Measurements from ENCODE around the gene CISTR.

The CISTR gene

DNA sequence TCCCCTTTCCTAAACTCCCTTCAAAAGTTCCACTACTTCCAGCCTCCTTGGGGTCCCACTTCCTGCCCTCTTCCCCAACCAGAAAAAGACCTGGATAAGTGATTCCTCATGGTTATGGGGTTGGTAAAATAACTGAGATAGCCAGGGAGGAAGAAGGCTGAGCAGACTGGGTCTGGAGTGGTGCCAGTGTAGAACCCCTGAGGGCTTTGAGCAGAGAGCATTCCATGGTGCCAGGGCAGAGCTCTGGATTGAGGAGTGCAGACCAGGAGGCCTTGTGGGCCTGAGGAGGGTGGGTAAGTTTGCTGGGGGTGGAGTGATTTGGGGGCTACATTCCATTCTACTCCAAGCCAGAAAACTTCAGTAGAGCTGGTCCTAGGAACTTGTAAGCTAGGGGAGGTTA, 9.5 kb upstream of the CISTR start:
- DNase-seq = no peak

DNA sequence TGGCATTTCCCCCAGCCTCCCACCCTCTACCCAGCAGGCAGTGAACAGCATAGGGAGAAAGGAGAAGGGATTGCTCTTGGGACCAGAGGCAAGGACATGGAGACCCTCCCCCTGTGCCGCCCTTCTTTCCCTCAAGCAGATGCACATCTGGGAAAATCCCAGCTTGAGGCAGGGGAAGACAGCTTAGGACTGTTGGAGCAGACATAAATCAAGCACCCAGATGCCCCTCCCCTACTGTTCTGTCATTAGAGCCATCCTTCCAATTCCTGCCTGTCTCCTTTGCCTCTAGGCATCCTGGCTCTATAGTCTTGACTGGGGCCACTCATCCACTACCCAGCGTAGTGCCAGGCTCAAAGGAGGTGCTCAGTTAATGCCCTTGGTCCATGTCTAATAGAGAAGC, 7.5 kb upstream of the CISTR start:
- no peak for DNase-seq

DNA sequence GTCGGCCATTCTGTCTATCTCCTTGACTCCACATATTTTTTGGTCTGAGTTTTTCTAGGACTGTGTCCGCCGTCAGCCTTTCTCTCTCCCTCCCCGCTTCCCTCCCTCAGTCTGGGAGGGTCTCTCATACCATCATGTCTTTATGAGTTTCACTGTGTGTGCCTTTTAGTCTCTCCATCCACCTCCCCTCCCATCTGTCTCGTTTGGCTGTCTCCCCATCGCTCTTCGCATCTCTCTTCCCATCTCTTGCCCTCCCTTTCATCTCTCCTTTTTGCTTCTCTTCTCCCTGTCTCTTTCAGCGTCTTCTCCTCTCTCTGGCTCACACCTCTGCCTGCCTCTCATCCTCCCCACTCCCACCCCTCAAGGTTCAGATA, 6.9 kb upstream of the CISTR start:
- DNase-seq = no peak

DNA sequence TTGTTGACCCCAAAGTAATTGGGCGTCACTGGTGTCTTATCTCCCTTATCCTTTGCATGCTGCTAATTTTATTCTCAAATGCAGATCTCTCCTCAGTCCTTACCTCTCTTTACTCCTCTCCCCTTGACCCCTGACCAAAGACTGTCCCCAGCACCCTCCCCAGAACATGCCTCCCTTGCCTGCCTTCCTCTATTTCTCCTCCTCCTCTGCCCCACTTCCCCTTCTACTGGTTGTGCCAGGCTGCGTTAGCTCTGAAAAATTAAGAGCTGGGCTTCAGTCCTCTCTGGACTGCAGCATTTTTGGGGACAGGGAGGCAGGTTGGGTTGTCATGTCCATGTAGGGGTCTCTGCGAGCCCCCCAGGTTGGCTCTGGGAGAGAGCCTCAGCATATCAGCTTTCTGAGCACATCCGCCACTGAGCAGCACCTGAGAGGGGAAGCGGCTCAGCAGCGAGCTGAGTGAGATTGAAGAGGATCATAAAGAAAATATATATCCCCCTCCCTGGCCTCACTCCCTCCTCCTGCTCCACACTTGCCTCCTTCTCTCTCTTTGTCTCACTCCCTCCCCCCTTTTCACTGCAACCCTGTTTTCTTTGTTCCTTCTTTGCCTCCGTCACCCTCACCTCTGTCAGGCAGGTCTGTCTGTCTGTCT, 6.4 kb upstream of the CISTR start:
- DNase-seq = no peak

DNA sequence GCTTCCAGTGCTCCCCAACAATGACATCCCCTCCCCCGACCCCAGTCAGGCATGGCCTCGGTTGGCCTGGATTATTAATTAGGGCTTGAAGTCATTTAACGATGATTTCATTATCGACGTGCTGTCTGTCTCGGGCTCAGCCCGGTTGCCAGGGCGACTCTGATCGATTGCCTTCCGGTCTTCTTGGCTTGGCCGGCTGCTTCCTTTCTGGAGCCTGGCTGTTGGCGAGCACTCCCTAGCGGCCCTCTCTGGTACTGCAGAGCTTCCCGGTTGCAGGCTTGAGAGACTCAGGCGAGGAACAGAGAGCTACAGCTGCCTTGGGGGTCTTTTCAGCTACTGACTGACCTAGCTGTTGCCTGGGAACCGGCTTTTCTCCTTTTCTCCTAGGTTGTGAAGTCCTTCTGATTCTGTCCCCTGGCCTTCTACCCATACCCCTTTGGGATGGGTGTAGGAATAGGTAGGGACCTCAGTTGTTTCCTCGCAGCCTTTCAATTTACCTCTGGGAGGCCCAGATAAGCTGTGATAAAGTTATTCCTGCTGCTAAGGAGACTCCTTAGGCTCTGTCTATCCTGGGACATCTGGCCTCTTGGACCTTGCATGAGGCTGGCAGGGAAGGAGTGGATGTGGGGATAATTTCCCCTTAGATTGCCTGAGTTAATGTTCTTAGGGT, 5.5 kb upstream of the CISTR start:
- peak; percentile 59 to 79 (median 68) for DNase-seq

GRCh38 chr12:53756300-53757100, 4.7 kb upstream of the CISTR start:
- no peak for DNase-seq

DNA sequence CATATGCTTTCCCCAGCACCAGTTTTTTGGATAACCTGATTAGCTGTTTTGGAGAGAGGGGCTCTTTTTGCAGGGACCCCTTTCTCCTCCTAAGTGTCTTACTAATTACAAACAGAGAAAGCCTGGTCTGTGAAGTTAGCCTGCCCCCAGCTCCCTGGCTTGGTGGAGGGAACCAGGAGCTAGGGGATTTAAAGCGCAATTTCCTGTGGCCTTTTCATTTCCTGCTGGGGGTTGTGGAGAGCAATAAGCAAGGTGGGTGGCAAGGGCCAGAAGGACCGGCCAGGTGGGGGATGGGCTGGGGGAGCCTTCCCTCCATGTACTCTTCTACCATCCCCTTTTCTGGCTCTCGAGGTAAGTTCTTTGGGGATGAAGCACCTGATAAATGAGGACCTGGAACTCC, 4.1 kb upstream of the CISTR start:
- DNase-seq = no peak

- no peak for DNase-seq
Measured at GRCh38 chr12:53755451-53755891, 3.7 kb upstream of the CISTR start.

DNA sequence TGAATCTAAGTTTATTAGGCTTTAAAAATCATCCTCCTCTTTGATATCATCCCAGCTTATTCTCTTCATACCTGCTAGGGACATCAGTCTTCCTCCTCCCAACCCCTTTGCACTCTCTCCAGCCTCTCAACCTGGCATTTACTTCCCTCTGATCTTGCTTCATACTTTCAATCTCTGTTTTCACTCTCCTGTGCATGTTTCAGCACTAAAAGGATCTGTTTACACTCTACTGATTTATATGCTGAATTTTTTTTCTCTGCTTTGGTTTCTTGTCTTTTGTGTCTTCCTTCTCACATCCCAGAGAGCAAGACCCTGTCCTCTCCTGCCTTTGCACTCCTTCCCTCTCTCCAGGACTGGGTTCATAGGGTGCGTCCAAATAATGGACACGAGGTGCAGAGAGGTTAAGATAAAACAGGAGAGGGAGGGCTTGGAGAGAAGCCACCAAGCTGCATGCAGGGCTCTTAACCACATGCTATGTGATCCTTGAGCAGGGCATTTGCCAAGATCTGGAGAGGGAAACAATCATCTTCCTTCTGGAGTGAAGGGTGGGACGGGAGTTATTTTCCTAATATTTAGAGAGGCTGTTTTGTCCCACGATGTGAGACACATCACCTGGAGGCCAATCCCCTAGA, 3.0 kb upstream of the CISTR start:
- DNase-seq = no peak

DNA sequence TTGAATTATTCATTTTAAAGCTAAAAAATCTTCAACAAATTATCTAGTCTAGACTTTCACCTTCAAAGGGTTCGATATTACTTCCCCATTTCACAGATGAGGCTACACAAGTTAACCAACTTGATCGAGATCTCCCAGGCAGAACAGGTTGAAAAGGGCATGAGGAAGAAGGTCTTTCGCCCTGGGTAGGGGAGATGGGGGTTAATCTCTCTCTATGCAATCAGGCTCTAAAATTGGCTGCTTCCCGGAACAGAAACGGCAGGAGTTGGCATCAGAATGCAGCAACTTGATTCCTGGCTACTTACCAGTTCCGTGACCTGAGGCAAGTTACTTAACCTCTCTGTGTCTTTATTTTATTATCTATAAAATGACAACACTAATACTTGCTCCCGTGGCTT, 2.4 kb upstream of the CISTR start:
- DNase-seq = no peak

DNA sequence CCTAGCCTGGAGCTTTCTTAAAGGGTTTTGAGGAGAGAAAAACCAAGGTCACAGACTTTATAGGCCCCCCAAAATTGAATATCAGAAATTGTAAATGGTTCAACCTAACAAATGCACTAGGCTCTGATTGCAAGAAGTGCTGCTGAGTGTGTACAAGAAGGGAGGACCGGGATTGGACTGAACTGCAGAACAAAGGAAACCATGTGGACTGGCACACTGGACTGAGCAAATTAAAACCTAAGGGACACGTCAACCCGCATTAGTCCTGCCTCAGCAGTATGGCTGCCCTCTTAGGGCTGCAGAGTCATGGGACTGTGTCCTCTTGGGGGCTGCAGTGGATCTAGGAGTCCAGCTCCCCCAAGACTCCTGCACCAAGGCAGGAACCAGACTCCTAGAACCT, 842 bp upstream of the CISTR start:
- DNase-seq = no peak

DNA sequence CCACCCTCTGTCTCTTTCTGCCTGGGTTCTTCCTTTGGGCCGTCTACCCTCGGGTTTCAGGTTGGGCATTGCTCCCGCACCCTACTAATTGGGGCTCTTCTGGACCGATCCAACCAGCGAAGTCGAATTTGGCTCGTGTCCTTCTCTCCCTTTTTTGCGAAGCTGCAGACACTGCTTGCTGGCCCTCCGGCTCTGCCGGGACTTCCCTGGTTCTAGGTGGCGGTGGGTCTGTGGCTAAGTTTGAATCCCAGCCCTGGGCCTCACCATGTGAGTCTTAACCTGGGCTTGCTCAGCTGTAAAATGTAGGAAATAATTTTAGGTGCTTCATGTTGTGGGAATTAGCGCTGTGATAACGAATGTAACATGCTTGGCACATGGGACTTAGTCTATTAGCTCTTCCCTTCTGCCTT, 418 bp upstream of the CISTR start:
- DNase-seq = no peak

GRCh38 chr12:53750812-53751335, 905 bp downstream of the CISTR start:
- DNase-seq = no peak

DNA sequence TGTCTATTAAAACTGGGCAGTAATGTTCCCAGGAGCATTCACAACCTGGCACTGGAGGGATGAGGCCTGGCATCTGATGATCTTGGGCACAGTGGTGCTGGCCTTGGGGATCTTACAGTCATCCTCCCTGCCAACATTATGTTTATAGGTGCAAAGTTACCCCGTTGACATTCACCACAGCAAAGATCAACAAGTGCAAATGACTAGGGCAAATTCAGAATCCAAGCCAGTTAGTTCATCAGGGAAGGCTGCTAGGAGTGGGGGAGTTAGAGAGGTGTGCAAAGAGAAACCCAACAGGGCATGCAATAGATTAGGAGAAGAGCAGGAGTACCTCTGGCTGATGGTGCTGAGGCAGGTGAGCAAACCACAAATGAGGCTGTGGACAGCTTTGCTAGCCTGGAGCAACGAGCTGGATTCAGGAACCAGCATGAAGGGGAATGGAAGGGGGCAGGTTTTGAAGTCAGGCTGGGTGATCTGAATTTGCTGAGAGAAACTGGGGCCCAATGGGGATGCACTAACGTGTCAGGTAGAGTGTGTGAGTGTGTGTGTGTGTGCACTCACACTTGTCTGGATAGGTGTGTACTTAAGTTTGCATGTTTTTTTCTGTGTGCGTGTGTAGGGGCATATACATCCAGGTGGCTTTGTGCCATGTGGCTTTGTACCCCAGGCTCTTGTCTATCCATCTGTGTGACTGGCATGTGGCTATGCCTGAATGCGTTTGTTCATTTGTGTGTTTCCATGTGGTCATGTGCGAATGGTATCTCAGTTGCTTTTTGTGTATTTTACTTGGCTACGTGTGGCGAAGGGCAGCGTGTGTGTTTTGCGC, 1.6 kb downstream of the CISTR start:
- DNase-seq = no peak

- DNase-seq = no peak
Measured at GRCh38 chr12:53748072-53748840, 3.5 kb downstream of the CISTR start.

DNA sequence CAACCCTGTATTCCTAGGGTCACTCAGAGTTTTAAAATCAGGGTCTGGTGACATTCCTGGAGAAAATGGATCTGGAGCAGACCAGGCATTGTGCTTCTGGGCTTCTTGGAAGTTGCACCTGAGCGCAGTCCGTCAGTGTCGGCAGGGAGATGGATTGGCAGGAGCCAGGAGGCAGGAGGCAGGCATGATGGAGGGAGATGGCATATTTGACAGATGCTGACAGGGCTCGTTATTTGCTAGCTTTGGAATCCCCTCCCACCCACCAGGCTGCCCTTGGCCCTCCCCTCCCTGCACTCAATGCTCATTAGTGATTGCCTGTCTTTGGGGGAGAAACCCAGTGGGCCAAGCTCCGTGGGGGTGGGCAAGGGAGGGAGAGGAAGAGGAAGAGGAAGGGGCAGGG, 4.7 kb downstream of the CISTR start:
- DNase-seq = no peak

- peak; percentile 78 to 84 (median 81) for DNase-seq
Measured at GRCh38 chr12:53746592-53747092, 5.1 kb downstream of the CISTR start.

GRCh38 chr12:53744751-53745150, 7.0 kb downstream of the CISTR start:
- DNase-seq = no peak

DNA sequence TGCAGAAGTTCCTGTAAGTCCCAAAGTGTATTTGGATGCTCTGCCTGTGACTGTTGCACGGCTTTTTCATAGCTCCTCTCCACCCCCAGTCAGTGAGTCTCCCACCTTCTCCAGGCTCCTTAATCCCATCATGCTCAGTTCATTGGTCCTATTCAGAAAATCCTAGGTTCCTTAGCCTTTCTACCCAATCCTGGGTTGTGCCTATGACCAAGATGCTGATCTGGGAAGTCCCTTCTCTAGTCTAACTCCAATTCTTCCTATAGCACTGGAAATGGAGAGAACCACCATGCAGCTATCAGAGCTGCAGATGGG, 7.7 kb downstream of the CISTR start:
- DNase-seq = no peak

GRCh38 chr12:53743266-53744129, 8.3 kb downstream of the CISTR start:
- peak in 4 of 5 donors; percentile 27 to 62 (median 52) for DNase-seq

GRCh38 chr12:53740130-53740491, 11.7 kb downstream of the CISTR start:
- DNase-seq = no peak

Data from T-helper 1 cell (primary cell).